Choroid plexus epithelial cell (primary cell): Measurements from ENCODE around the gene DR1.
"Not testable (repeated sequence)": the region's sequence is repeated elsewhere in the genome, so short reads cannot be mapped to it uniquely, and the experiment has no call there.

Experiments used
- DNase-seq: peaks from one replicate; pipeline ENCODE4 v3.0.0-alpha.2; 2010; ENCODE audit warnings: low read depth
- H3K4me3 ChIP-seq: 2 replicates; pipeline ENCODE4 v1.5.1; 2011; ENCODE audit warnings: low read depth, mild to moderate bottlenecking, control low read depth, low read length, moderate library complexity
- CTCF ChIP-seq: conservative IDR thresholded peaks from 2 replicates; pipeline ENCODE4 v1.5.1; 2011; ENCODE audit warnings: low read depth, mild to moderate bottlenecking, control low read depth, inconsistent platforms, low read length, moderate library complexity

Gene DR1

DNA sequence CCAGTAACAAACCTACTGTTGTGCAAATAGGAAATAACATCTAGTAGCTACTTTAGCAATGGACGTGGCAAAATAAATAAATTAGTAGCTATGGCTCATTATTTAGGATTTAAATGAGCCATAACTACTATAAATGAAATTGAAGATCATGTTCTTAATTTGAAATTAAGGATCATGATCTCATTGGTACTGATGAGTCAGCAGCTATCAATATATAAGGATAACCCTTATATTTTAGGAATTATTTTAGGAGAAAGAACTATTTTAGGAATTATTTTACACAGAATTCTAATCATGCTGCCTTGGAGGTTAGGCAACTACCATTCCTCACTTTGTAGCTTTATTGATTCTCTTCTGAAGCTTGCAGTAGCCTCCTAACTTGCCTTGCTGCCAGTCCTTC is 24.0 kb downstream of the DR1 start:
- no peak overlapping the region for H3K4me3 ChIP-seq

DNA sequence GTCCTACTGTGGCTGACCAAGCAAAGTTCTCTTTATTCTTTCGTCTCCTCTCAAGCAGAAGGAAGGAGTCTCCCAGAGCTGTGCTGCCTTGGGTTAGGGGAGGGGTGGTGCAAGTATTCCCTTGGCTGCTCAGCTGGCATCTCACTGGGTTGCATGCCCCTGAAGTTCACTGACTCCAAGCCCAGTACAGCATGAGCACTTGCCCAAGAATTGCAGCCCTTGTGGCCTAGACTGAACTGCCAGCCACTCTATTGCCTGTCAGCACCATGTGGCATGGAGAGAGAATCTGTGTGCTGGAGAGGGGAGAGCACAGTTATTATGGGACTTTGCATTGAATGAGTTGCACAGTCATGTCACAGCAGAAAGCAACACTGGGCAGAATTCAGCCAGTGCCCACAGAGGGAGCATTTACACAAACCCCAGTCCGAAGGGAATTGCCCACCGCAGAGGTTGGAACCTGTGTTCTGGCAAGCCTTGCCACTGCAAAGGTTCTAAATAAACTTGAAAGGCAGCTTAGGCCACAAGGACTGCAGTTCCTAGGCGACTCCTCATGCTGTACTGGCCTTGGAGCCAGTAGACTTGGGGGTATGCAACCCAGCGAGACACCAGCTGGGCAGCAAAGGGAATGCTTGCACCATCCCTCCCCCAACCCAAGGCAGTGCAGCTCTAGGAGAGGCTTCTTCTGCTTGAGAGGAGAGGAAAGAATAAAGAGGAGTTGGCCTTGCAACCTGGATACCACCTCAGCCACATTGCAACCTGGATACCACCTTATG is 28.8 kb downstream of the DR1 start:
- no peak for TF ChIP-seq CTCF

More for the DNA sequence above, 24.0 kb downstream of the DR1 start:
- TF ChIP-seq CTCF = no peak
- DNase-seq = no peak

GRCh38 chr1:93384656-93385055 is 38.9 kb downstream of the DR1 start:
- no peak for TF ChIP-seq CTCF
- no peak overlapping the region for H3K4me3 ChIP-seq
- DNase-seq = no peak

More for the DNA sequence above, 28.8 kb downstream of the DR1 start:
- no peak for DNase-seq
- H3K4me3 ChIP-seq = no peak overlapping the region

GRCh38 chr1:93386268-93386667 is 40.6 kb downstream of the DR1 start:
- not testable (repeated sequence) for DNase-seq, H3K4me3 ChIP-seq

- TF ChIP-seq CTCF = no peak
- DNase-seq = no peak
- no peak overlapping the region for H3K4me3 ChIP-seq
These were observed 48.8 kb downstream of the DR1 start for GRCh38 chr1:93394514-93394913.

- TF ChIP-seq CTCF = no peak
- no peak overlapping the region for H3K4me3 ChIP-seq
- DNase-seq = peak; percentile 65
These were observed 49.5 kb downstream of the DR1 start for GRCh38 chr1:93395195-93395594.

- DNase-seq = no peak
- no peak for TF ChIP-seq CTCF
- no peak overlapping the region for H3K4me3 ChIP-seq
These were observed 54.1 kb downstream of the DR1 start for GRCh38 chr1:93399781-93400180.

GRCh38 chr1:93408203-93408602 is 62.5 kb downstream of the DR1 start:
- no peak for TF ChIP-seq CTCF
- H3K4me3 ChIP-seq = no peak overlapping the region
- DNase-seq = no peak
